ENCODE results near the gene PCDHB10.
"Not testable (repeated sequence)": the region's sequence is repeated elsewhere in the genome, so short reads cannot be mapped to it uniquely, and the experiment has no call there.

The PCDHB10 gene

DNA sequence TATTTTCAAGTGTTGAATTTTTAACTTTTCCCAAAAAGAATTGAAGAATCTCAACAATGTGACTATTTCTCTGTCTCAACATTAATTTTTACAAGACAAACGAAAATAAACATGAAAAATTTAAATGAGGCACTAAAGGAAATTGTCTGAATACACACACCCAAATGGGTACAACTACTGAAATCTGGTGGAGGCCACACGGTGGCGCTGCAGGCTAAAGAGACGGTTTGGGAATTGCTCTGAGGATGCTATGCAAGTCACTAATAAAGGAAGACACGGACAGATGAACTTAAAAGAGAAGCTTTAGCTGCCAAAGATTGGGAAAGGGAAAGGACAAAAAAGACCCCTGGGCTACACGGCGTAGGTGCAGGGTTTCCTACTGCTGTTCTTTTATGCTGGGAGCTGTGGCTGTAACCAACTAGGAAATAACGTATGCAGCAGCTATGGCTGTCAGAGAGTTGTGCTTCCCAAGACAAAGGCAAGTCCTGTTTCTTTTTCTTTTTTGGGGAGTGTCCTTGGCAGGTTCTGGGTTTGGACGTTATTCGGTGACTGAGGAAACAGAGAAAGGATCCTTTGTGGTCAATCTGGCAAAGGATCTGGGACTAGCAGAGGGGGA lies at the start of gene PCDHB10:
Gene PCDHB10 (plus strand): TSS at position 244 of the 616 bp plus-strand sequence. CDS start 200 bp downstream, at position 444.
- H3K27me3 ChIP-seq = no peaks in the 10 kb centered on the region
- no peaks in the 10 kb centered on the region for H3K4me1 ChIP-seq
- H3K9ac ChIP-seq = no peak within 1 kb of the TSS
- H3K4me2 ChIP-seq = no peak within 1 kb of the TSS
- no peak within 1 kb of the TSS for H3K4me3 ChIP-seq
- TF ChIP-seq Cebpa-rat (IDR thresholded peaks at IDR 0.05) = no peak
- no peak within 1 kb of the TSS for H3K27ac ChIP-seq
- no peaks in the 10 kb centered on the region for H3K36me3 ChIP-seq
- H3K9me3 ChIP-seq (replicated peaks in 1 of 11) = peaks cover 75 to 89% (median 80%) of the 10 kb centered on the region in 11 experiments
- no peaks in the 10 kb centered on the region for H4K20me1 ChIP-seq

DNA sequence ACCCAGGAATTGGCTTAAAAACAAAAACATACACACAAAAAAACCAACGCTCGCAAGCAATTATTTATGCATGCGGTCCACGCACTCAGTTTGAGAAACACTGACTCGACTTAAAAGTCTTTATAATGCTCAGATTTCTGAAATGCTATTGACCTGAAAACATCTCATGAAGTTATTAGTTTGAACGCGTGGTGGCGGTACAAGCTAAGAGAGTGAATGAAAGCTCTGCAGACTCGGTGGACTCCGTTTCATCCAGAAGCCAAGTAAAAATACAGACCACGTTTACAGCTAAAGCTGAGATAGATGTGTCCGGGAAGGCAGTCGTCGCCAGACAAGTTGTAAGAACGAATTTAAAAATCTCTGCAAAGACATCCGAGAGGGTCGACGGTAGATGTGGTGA lies 42.3 kb upstream of the PCDHB10 start, which contains the start of gene PCDHB6:
Gene PCDHB6 (plus strand): TSS at position 246 of the 400 bp plus-strand sequence. CDS start 201 bp downstream, outside the sequence.
- no peaks in the 10 kb centered on the region for H3K27me3 ChIP-seq
- TF ChIP-seq Cebpa-rat (IDR thresholded peaks at IDR 0.05) = no peak
- H3K4me1 ChIP-seq = no peaks in the 10 kb centered on the region
- no peak within 1 kb of the TSS for H3K4me2 ChIP-seq
- H4K20me1 ChIP-seq = no peaks in the 10 kb centered on the region
- H3K27ac ChIP-seq = no peak within 1 kb of the TSS
- H3K9me3 ChIP-seq (replicated peaks in 1 of 11) = peaks cover 27 to 43% (median 33%) of the 10 kb centered on the region in 11 experiments
- no peaks in the 10 kb centered on the region for H3K36me3 ChIP-seq
- H3K4me3 ChIP-seq = no peak within 1 kb of the TSS
- no peak within 1 kb of the TSS for H3K9ac ChIP-seq

DNA sequence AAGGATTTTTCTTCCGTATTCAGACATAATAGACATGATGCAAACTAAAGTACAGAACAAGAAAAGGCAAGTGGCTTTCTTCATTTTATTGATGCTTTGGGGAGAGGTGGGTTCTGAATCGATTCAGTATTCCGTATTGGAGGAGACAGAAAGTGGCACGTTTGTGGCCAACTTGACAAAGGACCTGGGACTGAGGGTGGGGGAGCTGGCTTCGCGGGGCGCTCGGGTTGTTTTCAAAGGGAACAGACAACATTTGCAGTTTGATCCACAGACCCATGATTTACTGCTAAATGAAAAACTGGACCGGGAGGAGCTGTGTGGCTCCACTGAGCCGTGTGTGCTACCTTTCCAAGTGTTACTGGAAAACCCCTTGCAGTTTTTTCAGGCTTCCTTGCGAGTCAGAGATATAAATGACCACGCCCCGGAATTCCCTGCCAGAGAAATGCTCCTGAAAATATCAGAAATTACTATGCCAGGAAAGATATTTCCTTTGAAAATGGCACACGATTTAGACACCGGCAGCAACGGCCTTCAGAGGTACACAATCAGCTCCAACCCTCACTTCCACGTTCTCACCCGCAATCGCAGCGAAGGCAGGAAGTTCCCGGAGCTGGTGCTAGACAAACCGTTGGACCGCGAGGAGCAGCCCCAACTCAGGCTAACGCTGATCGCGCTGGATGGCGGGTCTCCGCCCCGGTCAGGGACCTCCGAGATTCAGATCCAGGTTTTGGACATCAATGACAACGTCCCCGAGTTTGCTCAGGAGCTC lies 41.7 kb upstream of the PCDHB10 start:
- H3K4me3 ChIP-seq = no peak overlapping the region
- H4K20me1 ChIP-seq = no peaks in the 10 kb centered on the region
- no peak overlapping the region for H3K9ac ChIP-seq
- no peak for TF ChIP-seq Cebpa-rat (IDR thresholded peaks at IDR 0.05)
- no peaks in the 10 kb centered on the region for H3K36me3 ChIP-seq
- peaks cover 28 to 49% (median 37%) of the 10 kb centered on the region in 11 experiments for H3K9me3 ChIP-seq (replicated peaks in 1 of 11)
- H3K4me2 ChIP-seq = no peak overlapping the region
- H3K27ac ChIP-seq = no peak overlapping the region
- H3K4me1 ChIP-seq = no peaks in the 10 kb centered on the region
- H3K27me3 ChIP-seq = no peaks in the 10 kb centered on the region

DNA sequence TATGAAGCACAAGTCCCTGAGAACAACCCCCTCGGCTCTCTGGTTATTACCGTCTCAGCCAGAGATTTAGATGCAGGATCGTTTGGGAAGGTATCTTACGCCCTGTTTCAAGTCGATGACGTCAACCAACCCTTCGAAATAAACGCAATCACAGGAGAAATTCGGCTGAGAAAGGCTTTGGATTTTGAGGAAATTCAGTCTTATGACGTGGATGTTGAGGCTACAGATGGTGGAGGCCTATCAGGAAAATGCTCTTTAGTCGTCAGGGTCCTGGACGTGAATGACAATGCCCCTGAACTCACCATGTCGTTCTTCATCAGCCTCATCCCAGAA lies 41.2 kb upstream of the PCDHB10 start:
- H4K20me1 ChIP-seq = no peaks in the 10 kb centered on the region
- no peak overlapping the region for H3K4me2 ChIP-seq
- H3K9ac ChIP-seq = no peak overlapping the region
- no peak overlapping the region for H3K4me3 ChIP-seq
- H3K9me3 ChIP-seq (replicated peaks in 1 of 11) = peaks cover 31 to 54% (median 42%) of the 10 kb centered on the region in 11 experiments
- no peaks in the 10 kb centered on the region for H3K4me1 ChIP-seq
- TF ChIP-seq Cebpa-rat (IDR thresholded peaks at IDR 0.05) = no peak
- H3K27ac ChIP-seq = no peak overlapping the region
- no peaks in the 10 kb centered on the region for H3K36me3 ChIP-seq
- no peaks in the 10 kb centered on the region for H3K27me3 ChIP-seq

DNA sequence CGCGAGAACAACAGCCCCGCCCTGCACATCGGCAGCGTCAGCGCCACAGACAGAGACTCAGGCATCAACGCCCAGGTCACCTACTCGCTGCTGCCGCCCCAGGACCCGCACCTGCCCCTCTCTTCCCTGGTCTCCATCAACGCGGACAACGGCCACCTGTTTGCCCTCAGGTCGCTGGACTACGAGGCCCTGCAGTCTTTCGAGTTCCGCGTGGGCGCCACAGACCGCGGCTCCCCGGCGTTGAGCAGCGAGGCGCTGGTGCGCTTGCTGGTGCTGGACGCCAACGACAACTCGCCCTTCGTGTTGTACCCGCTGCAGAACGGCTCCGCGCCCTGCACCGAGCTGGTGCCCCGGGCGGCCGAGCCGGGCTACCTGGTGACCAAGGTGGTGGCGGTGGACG lies 40.5 kb upstream of the PCDHB10 start:
- H3K9me3 ChIP-seq (replicated peaks in 1 of 11) = peaks cover 38 to 61% (median 49%) of the 10 kb centered on the region in 11 experiments
- H3K9ac ChIP-seq, H3K4me3 ChIP-seq, H3K27ac ChIP-seq, H3K36me3 ChIP-seq, H3K4me2 ChIP-seq, H3K27me3 ChIP-seq, H3K4me1 ChIP-seq, H4K20me1 ChIP-seq: not testable (repeated sequence)

DNA sequence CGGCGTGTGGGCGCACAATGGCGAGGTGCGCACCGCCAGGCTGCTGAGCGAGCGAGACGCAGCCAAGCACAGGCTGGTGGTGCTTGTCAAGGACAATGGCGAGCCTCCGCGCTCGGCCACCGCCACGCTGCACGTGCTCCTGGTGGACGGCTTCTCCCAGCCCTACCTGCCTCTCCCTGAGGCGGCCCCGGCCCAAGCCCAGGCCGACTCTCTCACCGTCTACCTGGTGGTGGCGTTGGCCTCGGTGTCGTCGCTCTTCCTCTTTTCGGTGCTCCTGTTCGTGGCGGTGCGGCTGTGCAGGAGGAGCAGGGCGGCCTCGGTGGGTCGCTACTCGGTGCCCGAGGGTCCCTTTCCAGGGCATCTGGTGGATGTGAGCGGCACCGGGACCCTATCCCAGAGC lies 40.1 kb upstream of the PCDHB10 start:
- not testable (repeated sequence) for H3K4me2 ChIP-seq, H4K20me1 ChIP-seq, H3K4me1 ChIP-seq, H3K9ac ChIP-seq, H3K4me3 ChIP-seq, H3K27ac ChIP-seq, H3K27me3 ChIP-seq, H3K36me3 ChIP-seq
- peaks cover 43 to 66% (median 54%) of the 10 kb centered on the region in 11 experiments for H3K9me3 ChIP-seq (replicated peaks in 1 of 11)

DNA sequence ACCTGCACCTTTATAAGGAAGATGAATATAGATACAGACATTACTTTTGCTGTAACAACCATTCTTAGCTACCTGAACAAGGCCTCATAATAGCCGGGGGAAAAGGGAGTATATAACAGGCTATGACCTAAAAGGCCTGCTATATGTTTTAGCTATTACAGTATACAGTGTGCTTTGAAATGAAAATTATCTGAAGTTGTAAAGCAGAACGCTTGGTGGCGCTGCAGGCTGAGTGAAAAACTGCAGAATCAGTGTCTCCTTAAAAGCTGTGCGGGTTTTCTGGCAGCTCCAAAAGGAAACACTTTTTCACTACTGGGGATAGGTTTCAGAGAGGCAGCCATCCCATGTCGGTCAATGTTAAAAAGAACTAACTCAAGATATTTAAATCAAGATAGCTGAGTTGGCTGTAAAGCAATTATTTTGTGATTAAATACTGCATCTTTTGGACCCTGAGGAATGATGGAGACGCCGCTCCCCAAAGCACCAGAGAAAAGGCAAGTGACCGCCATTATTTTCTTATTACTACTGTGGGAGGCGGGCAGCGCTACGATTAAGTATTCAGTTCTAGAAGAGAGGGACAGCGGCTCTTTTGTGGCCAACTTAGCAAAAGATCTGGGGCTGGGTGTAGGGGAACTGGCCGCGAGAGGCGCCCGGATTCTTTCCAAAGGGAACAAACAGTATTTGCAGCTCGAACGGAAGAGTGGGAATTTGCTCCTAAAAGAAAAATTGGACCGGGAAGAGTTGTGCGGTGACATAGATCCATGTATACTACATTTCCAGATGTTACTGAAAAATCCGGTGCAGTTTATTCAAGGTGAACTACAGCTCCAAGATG lies 36.4 kb upstream of the PCDHB10 start:
- Histone ChIP-seq H3K9me3 (replicated peaks in 1 of 11) (peaks cover 43 to 69% (median 57%) of the 10 kb centered on the region in 11 experiments), H3K36me3 (no peaks in the 10 kb centered on the region), H3K27ac (no peak overlapping the region), H4K20me1 (no peaks in the 10 kb centered on the region), H3K4me1 (no peaks in the 10 kb centered on the region), H3K4me2 (no peak overlapping the region), H3K27me3 (no peaks in the 10 kb centered on the region), H3K4me3 (no peak overlapping the region), H3K9ac (no peak overlapping the region)
- no peak for TF ChIP-seq Cebpa-rat (IDR thresholded peaks at IDR 0.05)

DNA sequence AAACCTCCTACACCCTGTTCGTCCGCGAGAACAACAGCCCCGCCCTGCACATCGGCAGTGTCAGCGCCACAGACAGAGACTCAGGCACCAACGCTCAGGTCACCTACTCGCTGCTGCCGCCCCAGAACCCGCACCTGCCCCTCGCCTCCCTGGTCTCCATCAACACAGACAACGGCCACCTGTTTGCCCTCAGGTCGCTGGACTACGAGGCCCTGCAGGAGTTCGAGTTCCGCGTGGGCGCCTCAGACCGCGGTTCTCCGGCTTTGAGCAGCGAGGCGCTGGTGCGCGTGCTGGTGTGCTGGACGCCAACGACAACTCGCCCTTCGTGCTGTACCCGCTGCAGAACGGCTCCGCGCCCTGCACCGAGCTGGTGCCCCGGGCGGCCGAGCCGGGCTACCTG lies 34.8 kb upstream of the PCDHB10 start:
- peaks cover 27 to 55% (median 42%) of the 10 kb centered on the region in 11 experiments for H3K9me3 ChIP-seq (replicated peaks in 1 of 11)
- not testable (repeated sequence) for H3K4me1 ChIP-seq, H4K20me1 ChIP-seq, H3K27ac ChIP-seq, H3K4me3 ChIP-seq, H3K9ac ChIP-seq, H3K4me2 ChIP-seq, H3K36me3 ChIP-seq, H3K27me3 ChIP-seq

DNA sequence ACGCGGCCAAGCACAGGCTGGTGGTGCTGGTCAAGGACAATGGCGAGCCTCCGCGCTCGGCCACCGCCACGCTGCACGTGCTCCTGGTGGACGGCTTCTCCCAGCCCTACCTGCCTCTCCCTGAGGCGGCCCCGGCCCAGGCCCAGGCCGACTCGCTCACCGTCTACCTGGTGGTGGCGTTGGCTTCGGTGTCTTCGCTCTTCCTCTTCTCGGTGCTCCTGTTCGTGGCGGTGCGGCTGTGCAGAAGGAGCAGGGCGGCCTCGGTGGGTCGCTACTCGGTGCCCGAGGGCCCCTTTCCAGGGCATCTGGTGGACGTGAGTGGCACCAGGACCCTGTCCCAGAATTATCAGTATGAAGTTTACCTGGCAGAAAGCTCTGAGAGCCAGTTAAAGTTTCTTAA lies 34.3 kb upstream of the PCDHB10 start:
- H3K4me1 ChIP-seq, H4K20me1 ChIP-seq, H3K9ac ChIP-seq, H3K36me3 ChIP-seq, H3K27me3 ChIP-seq, H3K27ac ChIP-seq, H3K4me2 ChIP-seq, H3K4me3 ChIP-seq: not testable (repeated sequence)
- H3K9me3 ChIP-seq (replicated peaks in 1 of 11) = peaks cover 31 to 58% (median 46%) of the 10 kb centered on the region in 11 experiments
